ENCODE results near the gene LSG1.

DNA sequence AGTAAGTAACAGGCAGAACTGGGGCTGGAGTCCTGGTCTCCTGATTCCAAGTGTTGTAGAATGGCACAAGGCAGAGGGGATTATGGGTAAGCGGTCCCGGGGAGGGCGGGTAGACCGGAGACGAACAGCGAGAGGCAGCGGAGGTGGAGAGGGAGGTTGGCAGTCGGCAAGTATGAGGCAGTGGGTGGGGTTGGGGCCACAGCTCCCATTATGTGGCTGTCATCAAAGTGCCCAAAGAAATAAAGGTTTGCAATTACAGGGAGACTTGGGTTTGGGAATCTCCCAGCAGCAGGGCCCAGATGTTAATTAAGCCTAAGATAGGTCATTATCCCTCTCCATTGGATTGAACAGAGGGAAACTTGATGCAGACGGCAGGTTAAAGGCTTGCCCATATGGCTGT lies 30.6 kb upstream of the LSG1 start:
- TF ChIP-seq EZH2 (IDR thresholded peaks at IDR 0.05) (no peak), CTCF (IDR thresholded peaks at IDR 0.05) (no peak)

Measured in neural progenitor cell (in vitro differentiated cells).